Activated CD4-positive, CD25-positive, alpha-beta regulatory T cell treated with anti-CD3 and anti-CD28 coated beads, Interleukin-2, amount 50 U/mL, for 24 hours (primary cell): ENCODE data around the gene GALNT10.
A peak's percentile ranks its signal among the peaks of the same experiment; 100 is the strongest.

Experiments
- ATAC-seq, 2 donors: fragments of 150-1000 bp; cut with Tn5 transposase; one replicate each; pipeline ENCODE4 v1.10.0; 2021; ENCODE audit warnings: mild to moderate bottlenecking in 1 of 2, moderate library complexity in 1 of 2

The GALNT10 gene

DNA sequence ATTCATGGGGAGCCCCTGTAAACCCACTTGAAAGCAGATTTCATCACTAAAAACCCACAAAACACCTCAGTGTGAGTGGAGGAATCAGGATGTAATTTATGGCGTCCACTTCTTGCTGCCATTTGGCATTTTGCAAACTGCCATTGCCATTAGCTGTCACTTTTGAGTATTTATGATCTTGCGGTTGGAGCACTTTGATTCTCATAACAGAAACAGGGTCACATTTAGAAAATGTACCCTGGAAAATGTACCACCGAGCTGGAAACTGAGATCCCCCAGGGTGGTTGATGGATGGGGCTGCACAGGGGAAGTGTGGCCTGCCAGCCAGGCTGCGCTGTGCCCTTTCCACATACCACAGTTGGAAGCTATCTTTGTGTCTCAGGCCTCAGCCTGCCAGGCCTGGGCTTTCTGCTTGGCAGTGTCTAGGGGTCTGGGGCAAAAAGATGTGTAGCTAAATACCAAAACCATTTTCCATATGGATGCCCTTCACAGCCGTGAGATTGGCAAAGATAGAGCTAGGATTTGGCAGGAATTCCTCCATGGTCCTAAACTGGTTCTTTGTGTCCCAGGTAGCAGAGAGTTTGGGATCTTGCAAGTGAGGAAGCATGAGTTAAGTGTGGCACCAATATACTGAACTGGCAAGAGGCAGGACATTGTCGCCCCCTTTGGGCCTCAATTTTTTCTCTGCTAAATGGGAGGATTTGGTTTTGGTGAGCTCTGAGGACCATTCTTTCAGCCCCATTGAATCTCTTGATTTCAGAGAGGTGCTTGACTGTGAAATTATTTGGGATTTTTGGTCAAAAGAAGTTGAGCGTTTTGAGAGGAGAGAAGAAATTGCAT lies 46.2 kb downstream of the GALNT10 start:
- ATAC-seq, result no peak

DNA sequence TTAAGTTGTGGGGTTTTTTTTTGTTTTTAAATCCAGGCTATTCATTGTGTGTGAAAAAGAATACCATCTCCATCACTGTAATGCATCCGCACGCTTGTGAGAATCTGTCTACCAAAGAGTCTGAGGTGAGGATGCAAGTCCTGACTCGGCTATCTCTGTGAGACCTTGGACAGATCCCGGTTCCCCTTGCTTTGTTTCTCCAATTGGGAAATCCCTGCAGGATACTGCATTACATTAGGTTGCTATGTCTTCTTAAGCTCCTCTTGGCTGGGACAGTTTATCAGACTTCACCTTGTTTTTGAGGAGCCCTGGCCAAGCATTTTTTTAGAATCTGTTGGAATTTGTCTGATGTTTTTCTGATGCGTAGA lies 46.8 kb downstream of the GALNT10 start:
- no peak for ATAC-seq

- no peak for ATAC-seq
These were observed 47.4 kb downstream of the GALNT10 start for GRCh38 chr5:154237946-154238345.

DNA sequence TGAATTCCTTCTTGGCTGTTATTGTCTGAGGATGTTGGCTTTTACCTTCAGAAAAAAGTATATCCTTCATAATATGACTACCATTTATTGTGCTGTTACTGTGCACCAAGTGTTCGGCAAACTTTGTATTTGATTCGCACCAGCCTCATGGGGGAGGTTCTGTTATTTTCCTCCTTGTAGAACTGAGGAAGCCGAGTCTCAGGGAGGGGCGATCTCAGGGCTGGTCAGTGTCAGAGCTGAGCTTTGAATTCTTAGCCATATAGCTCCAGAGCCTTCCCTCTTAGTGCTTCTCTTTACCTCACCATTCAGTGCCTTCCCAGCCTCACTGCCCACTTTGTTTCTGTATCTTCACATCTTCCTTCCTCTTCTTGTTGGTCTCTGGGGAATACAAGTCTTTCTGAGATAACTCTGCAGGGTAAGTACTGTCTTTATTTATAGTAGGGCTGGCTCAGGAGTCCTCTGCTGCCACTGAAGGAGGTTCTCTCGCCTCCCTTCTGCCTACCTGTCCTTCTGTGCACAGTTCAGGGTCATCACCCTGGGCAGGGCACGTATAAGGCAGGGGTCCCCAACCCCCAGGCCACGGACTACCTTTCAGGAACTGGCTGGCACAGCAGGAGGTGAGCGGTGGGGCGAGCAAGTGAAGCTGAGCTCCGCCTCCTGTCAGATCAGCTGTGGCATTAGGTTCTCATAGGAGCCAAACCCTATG lies 48.4 kb downstream of the GALNT10 start:
- peak in 1 of 2 donors; percentile 7 for ATAC-seq

DNA sequence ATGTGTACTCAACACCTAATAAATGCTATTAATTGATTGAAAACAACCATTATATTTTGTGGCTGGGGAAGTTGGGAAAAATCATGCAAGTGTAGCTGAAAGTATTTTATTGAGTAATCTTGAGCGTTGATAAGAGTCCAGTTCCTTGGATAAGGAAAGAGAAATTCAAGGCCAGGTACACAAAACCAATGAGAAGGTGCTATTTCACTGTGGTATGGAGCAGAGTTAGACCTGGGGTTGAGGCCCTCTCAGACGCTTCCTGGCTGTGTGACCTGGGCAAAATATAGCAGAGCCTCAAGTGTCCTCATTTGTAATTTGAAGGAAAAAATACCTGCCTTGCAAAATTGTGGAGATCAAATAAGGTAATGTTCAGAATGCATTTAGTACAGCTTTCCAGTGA lies 50.1 kb downstream of the GALNT10 start:
- ATAC-seq, result no peak

GRCh38 chr5:154241021-154241420 lies 50.5 kb downstream of the GALNT10 start:
- ATAC-seq, result no peak

GRCh38 chr5:154242442-154242841 lies 51.9 kb downstream of the GALNT10 start:
- no peak for ATAC-seq

DNA sequence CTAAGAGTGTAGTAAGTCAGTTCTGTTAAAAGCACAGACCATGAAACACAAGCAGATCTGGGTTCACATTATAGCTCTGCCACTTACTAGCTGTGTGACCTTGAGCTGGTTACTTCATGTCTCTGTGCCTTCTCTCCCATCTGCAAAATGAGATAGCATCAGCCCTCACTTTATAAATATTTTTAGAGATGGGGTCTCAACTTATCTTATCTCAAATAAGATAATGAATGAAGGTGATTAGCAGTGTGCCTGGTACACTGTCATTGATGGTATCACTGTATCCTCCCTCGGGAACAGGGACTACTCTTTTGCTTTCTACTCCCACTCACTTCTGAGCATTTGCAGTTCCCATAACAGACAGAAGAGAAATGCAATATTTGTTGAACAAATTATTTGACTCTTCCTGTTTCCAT lies 52.4 kb downstream of the GALNT10 start:
- no peak for ATAC-seq

DNA sequence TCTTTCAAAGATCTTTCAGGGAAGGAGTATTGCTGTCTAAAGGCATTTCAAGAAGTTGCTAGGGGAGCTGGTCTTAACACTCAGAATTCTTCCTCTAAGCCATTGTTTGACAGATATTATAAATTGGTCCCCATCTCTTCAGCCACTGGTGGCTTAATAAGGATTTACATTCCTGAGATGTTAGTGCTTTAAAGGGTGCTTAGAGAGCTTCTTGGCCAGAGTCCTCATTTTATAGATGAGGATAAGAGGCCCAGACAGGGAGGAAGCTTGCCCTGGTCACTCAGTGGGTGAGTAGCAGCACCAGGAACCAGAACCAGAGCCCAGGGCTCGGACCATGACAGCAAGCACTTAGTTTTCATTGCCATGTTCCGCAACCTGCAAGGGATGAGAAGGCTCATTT lies 53.2 kb downstream of the GALNT10 start:
- ATAC-seq, result no peak

DNA sequence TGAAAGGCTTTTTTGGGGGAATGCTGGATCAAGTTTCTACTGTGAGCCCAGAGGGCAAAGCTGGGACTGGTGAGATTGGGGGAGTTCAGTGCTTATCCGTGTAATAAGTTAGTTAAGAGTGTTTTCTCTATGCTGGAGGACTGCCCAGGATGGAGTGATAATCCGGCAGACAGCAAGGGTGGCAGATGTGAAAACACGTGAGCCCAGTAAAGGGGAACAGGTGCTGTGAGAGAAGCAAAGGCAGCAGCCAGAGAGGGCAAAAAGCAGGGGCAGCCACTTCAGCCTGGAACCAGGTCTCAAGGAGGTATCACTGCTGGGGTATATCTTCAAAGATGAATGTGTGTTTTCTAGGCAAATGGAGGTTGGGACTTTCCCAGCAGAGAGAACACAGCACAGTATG lies 53.9 kb downstream of the GALNT10 start:
- ATAC-seq, result no peak

DNA sequence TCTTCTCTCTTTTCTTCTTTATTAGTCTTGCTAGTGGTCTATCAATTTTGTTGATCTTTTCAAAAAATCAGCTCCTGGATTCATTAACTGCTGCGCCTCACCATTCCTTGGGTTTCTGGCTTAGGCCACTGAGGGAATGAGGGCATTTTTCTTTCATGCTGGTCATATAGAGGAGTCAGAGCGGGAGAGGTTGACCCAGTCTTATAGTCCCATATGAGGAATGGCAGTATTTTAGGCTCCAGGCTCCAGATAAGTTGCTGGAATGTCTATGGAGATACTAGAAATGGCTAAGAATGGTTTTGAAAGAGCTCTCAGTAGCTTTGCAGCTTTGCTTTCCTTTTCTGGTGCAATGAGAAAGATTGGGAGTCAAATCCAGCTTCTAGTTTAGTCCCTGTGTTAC lies 58.2 kb downstream of the GALNT10 start:
- ATAC-seq, result no peak

DNA sequence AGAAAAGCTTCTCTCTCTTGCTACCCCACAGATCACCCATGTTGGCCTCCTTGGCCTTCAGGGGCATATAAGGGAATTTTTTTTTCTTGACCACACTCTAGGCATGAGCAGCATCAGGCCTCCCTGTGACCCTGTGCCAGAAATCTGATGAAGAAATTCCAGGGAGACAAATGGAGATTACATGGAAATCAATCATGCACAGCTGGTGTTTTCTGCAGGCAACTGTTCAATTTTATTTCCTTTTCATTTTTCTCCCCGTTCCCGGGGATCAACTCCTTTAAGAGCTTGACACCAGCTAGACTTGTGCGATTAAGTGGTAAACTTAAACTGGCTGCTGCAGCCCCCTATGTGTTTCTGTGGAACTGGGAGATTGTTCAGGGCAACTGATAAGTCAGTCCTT lies 59.3 kb downstream of the GALNT10 start:
- no peak for ATAC-seq

DNA sequence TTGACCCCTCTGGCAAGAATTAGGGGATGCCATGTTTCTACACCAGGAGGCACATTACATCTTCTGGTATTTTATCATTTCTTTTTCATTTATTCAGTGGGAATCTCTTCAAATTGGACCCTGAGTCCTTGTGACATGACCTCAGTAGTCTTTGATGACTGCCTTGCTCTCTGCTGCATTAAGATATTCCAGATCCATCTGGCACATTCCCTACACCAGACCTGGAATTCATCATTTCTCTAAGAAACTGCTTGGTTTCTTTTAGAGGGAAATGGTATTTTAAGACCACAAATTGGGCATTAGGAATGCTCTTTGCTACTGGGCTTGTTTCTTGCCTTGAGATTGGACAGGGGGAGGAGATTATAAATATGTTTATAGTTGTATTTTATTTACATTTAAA lies 61.0 kb downstream of the GALNT10 start:
- ATAC-seq, result no peak

DNA sequence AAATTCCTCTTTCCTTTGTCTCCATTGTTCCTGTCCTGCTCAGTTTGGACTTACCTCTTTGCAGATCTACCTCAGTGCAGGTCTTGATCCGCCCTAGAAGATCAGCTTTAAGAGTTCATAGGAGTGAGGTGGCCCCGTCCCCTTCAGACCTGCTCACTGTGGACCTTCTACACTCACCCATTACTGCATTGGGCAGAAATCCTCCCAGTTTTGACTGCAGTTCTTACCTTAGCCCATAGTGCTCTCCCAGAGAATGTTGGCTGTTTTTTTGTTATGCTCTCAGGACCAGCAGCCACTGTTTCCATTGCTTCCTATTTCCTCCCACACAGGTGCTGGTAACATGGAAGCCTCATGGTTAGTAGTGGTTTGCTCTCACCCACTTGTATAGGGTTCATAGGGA lies 63.3 kb downstream of the GALNT10 start:
- no peak for ATAC-seq

GRCh38 chr5:154254896-154255295 lies 64.4 kb downstream of the GALNT10 start:
- ATAC-seq, result no peak

DNA sequence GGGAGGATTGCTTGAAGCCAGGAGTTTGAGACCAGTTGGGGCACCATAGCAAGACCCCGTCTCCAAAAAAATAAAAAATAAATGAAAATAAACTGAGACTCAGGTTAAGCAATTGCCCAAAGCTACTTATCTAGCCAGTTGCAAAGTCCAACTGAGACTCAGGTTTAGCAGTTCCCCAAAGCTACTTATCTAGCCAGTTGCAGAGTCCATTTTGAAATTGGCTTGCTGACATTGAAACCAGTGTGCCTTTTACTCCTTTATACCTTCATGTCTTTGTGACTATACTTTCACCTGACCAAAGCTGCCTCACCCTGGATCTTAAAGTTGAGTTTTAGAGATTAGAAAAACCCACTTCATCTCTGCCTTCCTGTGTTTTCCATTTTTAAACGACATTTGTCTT lies 66.5 kb downstream of the GALNT10 start:
- no peak for ATAC-seq

- no peak for ATAC-seq
These were observed 68.1 kb downstream of the GALNT10 start for GRCh38 chr5:154258531-154259217.

- ATAC-seq, result no peak
These were observed 69.8 kb downstream of the GALNT10 start for GRCh38 chr5:154260224-154260927.

GRCh38 chr5:154262342-154262741 lies 71.8 kb downstream of the GALNT10 start:
- ATAC-seq, result no peak

DNA sequence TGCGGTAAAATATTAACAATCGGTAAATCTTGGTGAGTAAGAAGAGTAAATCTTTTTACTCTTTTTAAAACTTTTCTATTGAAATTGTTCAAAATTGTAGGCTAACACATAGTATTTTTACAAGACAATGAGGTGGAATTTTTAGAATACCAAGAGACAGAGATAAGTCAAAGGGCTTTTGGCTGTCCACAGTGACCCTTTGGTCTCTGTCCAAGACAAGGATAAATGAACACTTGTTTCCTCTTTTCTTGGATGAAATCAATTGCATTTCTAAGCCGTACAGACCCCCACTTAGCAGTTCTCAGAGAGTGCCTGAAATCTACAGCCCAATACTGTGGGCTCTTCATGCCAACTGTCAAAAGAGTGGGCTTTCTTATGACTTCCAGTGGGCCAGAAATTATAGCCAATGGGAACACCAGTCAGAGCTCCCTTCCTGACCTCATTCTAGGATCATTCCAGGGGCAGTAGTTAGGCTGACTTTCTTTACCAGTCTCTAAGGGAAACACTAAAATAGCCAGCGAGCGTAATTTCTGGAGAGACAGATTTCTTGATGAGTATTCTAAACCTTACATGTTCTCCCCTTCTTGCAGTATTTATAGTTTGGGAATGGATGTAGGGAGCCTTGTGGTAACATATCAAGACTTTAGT lies 74.1 kb downstream of the GALNT10 start:
- ATAC-seq, result no peak

DNA sequence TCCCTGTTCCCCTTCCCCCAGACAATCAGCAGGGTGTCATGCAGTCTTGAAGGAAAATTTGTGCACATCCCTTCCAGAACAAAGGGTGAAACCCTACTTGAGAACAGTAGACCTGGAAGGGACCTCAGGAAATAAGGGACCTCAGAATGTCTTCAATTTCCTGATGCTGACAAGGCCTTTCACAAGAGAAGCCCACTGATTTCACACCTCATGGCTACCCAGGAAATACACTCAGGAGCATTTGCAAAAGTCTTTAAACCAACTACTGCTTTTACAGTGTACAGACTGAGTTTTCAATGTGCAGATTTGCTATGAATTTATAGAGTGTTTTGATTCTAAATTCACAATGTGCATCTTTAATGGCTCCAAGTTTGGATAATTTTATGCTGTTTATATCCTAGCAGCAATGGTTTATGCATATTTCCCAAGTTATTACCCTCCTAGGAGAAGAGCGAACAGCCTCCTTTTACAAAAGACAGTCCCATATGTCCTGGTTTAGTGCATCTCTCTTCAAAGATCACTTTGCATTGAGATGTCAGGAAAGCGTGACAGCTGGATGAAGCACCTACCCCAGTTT lies 74.8 kb downstream of the GALNT10 start:
- no peak for ATAC-seq

GRCh38 chr5:154267516-154267915 lies 77.0 kb downstream of the GALNT10 start:
- ATAC-seq, result no peak
